Kasumi-1 (cell line): Measurements from ENCODE around the gene ONECUT3.
"Not testable (repeated sequence)": the region's sequence is repeated elsewhere in the genome, so short reads cannot be mapped to it uniquely, and the experiment has no call there.

Experiments used
- DNase-seq, 2 experiments: peaks; one replicate each; lab custom pipeline; 2025; lab: John Stamatoyannopoulos, UW

The ONECUT3 gene

DNA sequence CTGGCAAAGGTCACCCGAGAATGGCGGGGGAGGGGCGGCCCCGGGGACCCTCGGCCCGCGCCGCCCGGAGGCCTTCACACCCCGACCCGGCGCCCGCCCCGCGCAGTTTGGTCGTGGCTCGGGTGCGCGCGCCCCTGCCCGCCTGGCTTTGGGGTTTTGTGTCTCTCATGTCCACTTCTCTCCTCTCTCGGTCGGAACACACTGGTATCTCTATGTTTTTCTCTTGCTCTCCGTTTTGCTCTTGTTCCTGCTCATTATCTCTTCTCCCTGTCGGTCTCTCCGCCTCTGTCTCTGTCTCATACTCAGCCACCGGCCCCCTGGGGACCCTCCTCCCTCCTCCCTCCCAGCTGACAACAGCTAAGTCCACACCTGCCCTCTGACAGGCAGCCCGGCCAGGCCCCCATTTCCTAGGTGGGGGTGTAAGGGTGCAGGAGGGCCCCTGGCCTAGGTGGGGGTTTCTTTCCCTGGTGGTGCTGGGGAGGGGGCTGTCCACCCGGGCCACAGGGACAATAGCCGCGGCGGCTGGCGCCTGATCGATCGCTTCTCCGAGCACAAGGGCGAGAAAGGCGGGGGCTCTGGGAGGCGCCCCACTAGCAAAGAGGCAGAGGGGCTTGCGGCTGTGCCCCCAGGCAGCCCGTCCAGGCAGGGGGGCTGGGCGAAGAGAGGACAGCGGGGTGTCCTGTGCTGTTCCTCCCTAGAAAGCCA is 2.3 kb downstream of the ONECUT3 start:
- DNase-seq = no peak

DNA sequence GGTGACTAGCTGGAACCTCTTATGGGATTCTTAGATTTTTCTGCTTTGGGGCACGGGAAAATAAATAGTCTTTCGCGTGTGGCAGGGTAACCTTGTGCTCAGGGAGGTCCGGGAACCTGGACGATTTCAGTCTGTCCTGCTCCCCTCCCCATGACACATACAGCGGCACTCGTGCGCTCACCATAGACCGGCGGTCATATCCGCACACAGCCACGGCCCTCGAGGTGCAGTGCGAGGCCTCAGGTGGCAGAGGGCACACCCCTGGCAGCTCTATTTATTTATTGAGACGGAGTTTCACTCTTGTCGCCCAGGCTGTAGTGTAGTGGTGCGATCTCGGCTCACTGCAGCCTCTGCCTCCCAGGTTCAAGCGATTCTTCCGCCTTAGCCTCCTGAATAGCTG is 3.0 kb downstream of the ONECUT3 start:
- DNase-seq = no peak

DNA sequence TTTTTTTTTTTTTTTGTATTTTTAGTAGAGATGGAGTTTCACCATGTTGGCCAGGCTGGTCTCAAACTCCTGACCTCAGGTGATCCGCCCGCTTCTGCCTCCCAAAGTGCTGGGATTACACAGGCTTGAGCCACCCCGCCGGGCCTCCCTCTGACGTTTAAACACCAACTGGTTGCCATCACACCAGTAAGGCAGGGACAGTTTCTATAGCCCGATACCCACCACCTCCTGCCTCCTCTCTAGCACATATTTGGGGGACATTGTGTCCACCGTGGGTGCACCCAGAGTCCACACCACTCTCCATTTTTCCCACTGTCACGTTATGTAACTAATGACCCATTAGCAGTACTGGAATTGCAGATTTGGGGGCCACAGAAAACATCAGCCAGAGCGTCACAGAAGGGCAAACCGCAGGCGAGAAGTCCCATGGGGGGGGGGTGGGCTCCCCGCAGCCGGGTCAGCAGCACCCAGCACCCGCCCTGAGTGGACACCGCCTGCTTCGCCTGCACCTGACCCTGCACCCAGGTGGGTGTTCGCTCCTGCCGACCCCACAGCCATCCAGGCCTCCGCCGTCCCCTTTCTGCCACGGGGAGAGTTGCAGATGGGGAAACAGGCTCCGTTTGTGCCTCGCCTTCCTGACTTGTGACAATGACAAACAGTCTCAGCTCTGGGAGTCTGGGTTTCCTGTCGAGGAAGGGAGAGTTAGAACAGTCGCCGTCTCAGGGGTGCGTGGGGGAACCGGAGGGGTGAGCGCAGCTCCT is 3.6 kb downstream of the ONECUT3 start:
- no peak for DNase-seq

DNA sequence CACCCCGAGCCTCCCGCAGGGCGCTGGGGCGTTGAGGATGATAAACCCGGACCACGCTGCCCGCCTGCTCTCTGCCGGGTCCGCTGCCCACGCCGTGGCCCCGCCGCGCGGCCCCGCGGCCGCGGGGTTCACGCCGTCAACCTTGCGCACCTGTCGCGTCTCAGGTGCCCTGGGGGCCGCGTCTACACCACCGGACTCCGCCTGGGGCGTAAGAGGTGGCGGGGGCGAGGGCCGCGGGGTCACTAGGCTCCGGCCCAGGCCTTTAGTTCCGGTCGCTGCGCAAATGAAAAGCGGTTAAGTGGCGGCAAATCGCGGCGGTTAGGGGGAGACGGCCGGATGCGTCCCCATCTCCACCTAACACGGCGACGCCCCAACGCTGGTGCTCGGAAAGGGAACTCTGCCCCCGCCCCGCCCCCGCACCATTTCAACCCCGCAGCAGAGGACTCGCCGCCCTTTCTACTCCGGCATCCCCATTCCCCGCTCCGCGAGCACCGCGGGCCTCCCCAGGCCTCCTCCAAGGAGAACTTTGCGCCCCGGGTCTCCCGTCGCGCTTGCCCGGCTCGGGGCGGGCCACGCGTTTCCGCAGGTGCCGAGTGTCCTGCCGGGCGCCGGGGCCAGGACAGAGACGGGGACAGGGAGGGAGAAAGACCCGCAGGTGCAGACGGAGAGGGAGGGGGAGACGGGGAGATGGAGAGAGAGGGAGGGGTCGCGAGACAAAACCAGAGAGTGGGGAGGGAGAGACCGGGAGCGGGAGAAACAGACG is 4.3 kb downstream of the ONECUT3 start:
- no peak for DNase-seq

DNA sequence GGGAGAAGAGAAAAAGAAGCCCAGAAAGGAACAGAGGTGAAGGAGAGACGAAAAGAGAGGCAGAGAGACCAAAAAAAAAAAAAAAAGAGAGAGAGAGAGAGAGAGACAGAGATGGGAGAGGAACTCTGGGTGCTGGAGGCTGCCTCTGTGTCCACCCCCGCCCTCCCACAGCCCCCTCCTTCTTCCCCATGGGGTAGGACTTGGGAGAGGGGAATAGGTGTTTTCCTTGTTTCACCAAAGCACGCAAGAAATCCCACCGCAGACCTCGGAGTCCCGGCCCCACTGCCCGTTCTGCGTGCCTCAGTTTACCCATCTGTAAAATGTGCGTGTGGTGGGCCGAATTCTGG is 4.9 kb downstream of the ONECUT3 start:
- DNase-seq = no peak

DNA sequence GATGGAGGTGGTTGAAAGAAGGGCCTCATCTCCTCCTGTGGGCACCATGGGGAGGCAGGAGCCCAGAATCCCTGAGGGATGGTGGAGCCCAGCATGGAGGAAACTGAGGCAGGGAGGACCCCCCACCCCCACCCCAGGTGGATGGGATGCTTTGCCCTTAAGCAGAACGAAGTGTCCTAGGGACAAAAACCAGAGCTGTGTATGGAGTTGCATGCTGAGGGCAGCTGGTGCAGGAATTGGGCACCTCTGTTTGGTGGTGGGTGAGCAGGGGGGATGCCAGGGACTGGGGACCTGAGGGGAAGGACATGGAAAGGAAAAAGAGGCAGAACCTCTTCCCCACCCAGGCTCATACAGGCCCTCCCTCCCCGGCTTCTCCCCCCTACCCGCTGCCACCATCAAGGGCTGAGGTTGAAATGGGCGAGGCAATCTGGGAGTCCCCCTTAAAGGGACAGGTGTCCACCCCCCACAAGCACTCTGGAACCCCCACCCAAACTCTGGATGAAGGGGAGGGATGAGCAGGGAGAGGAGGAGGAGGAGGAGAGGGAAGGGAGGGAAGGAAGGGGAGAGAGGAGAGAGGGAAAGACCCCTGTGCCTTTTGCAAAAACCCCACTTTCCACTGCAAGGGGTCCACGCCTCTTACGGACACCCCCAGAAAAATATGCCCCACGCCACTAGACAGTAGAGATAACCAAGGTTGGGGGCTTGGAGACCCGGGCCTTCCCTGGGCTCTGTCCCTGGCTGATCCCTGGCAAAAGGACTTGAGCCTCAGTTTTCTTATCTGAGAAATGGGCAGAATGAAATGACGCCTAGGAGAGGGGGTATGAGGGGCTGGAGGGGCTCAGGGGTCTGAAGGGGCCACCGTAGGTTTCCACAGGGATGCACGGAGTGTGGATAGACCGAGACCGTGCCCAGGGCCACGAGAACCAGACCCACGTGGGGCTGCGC is 5.9 kb downstream of the ONECUT3 start:
- no peak for DNase-seq

DNA sequence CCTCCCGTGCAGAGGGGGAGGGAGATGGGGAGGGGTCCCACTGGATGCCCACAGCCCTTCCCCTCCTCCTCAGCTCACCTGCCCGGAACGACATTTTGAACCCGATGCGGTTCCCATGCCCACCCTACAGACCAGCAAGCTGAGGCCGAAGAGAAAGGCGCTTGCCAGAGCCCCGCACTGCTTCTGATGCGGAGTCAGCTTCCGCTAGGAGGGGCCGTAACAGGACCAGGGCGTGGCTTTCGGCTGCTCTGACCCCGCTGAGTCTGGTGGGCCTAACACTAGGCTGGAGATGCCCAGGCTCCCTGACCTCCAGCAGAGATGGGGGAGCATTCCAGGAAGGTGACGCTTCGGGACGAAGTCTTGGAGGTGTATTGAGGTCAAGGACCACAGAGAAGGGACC is 6.7 kb downstream of the ONECUT3 start:
- DNase-seq = no peak

DNA sequence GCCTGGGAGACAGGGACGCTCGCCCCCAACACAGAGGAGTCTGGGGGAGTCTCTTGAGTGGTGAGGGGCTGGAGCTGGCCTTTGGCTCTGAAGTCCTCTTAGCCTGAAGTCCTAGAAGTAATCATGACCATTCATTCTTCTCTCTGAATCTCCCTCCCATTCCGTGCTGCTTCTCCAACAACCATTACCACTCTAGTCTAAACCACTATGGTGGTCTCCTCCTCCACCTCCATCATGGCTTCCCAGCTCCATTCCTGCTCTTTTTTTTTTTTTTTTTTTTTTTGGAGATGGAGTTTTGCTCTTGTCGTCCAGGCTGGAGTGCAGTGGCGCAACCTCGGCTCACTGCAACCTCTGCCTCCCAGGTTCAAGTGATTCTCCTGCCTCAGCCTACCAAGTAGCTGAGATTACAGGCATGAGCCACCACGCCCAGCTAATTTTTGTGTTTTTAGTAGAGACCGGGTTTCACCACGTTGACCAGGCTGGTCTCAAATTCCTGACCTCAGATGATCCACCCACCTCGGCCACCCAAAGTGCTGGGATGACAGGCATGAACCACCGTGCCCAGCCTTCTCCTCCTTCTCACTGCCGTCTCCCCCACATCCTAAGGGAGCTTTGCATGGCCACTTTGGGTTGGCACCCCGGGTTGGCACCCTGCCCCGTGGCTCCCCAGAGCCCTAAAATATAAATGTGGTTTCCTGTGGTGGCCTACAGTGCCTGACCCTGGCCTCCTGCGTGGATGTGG is 7.7 kb downstream of the ONECUT3 start:
- not testable (repeated sequence) for DNase-seq

DNA sequence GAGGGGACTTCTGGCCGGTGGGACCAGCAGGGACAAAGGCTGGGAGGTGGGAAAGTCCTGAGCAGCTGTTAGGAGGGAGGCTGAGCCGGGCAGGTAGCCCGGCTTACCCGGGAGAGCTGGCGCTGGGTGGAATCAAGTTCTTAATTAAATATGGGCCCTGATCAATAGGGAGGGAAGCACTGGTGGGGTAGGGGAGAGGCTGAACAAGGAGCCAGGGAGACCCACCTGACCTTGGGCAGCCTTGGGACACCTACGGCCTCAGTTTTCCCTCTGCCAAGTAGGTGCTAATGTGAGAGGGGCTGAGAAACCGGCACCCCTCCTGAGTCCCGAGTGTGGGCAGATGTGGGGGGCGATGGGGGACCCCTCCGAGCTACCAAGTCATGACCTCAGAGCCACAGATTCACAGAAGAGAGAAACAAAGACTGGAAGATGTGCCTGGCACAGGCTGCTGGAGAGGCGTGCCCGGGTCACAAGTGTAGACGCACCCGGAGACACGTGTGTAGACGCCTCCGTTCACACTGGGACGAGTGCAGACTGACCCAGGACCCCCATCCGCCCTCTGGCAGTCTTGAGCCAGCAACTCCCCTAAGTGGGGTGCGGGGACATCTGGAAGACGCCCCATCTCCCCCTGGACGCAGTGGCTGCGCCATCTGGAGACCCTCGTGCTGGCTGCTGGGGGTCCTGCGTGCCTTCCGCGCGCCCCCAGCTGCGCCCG is 8.4 kb downstream of the ONECUT3 start:
- no peak for DNase-seq

DNA sequence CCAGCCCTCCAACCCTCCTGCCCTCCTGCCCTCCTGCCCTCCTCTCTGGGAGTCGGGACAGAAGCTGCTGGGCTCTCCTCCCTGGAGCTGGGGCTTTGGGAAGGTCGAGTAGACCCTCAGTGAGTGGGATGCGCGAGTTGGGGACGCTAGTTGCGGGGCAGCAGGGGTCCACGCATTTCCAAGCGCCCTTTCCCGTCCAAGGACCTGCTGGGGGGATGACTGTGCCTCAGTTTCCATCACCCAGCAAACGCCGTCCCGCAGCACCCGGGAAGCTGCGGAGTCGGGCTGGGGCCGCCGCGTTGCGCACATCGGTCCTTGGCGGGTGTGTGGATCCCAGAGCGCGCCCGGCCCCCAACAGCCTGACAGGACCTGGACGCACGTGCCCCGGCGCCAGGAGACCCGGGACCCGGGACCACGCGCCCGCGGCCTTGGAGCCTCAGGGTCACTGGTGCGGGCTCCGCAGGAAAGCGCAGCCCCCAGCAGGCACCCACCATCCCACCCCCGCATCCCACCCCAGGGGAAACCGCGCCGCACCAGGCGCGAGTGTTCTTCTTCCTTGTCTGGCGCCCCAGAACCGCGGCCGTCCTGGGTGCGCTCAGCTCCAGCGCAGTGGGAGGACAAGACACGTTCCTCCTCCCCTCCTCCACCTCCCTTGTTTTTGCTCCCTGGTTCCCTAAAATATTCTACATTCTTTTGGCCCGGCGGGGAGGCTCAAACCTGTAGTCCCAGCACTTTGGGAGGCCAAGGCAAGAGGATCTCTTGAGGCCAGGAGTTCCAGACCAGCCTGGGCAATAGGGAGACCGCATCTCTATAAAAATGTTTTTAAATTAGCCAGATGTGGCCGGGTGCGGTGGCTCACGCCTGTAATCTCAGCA is 9.2 kb downstream of the ONECUT3 start:
- no peak for DNase-seq

DNA sequence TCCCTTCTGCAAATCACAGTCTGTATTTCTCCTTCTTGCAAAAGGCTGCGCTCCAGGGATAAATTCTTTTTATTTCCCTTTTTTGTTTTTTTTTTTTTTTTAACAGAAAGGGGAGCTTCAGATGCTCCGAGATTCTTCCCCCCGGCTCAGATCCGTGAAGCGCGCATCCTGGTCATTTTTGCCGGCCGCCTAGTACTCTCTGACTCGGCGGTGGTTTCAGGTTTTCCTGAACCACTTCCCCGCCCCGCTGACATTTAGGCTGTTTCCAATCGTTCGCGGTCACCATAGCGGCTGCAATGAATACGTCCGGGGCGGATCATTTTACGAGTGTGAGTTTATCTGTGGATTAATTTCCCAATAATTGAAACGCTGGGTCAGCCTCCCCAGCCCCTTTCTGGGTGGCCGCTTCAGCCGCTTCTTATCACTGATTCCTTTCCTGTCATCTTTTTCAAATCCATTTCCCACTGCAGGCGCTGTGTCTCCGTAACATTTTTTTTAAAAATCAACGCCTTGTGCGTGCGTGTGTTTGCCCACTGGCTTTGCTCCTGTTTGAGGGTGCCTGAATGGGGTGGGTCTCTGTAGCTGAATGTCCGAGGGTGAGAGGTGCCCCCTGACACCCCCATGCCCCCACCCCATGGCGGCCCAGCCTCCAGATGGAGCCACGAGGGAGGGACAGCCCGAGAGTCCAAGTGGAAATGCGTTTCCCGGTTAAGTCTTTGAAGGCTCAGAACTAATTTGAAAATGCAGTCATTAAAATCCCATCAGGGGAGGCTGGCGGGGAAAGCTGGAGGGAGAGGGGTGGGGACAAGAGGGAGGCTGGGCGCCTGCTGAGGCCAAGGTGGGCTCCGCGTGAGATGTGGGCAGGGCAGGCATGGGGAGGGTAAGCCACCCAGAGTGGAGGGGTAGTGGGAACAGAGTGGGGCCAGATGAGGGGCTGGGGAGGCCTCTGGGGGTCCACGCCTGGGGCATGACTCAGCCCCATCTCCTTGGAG is 10.6 kb downstream of the ONECUT3 start:
- no peak for DNase-seq

DNA sequence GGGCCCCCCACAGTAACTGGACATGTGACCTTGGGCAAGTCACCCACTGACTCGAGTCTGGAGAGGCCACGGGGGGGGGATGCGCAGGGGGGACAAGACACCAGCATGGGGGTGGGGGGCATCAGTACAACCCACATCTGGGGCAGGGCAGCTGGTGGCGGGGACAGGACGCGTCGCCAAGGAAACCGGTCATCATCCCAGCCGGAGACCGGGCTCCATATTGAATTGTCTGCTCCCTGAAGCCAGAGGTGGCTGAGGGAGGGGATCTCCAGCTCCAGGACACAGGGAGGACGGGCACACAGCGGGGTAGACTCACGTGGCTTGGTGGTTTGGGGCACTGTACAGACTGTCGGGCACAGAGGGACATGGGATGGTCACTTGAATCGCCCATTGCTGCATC is 11.4 kb downstream of the ONECUT3 start:
- no peak for DNase-seq

DNA sequence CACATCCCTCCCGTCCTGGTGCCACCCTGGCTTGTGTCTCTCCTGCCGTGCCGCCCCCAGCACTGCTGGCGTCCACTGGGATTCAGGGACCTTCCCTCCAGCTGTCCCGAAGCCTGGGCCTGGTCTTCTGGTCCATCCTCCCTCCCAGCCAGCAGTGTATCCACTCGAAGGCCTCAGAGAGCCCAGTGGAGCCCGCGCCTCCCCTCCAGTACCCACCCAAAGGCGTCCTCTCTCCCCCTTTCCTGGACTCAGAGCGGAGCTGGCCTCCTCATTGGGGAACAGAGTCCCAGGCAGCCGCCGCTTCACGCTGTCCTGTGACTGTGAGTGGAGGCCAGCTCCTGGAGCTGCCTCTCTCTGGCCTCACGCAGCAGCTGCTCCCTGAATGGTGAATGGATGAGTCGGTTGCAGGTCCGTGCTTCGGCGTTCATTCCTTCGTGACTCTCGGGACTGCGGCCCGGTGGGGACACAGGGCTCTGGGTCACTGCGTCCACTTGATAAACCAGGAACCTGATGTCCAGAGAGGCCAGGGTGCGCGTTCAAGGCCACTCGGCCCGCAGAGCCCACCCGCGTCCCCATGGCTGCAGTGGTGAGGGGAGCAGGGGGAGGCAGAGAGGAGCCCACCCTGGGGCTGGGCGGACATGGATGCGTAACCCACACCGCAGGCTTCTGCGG is 12.1 kb downstream of the ONECUT3 start:
- DNase-seq = no peak

DNA sequence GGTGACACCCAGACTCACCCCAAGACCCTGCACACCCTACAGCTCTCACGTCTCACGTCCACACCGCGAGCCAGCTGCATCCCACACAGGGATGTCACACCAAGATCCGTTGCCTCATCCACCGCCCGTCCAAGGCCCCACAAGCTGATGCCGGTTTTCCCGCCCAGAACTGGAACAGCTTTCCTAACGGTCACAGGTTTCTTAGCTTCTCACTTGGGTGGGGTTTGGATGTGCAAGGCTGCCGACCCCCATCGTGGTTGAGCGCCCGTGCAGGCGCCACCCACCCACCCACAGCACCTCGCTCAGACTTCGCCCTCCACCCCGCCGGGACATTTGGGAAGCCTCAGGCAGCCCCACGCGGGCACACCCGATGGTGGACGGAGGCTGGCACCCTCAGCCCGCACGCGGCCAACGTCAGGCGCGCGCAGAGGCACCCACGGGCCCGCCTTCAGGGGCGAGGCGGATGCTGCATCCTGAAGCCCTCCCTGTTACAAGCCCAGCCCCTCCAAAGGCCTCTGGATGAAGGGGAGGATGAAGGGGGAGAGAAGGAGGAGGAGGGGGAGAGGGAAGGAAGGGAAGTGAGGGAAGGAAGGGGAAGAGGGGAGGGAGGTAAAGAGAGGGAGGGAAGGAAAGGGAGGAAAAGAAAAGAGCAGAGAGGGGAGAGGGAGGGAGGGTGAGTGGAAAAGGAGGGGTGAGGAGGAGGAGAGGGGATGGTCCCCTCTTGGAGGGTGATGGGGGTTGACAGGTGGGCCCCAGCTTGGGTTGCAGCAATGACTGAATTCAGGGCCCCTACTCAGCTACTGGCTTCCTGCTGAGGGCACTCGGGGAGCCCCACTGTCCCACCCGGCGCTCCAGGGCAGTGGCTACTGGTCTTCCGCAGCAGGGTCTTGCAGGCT is 12.8 kb downstream of the ONECUT3 start:
- no peak for DNase-seq

DNA sequence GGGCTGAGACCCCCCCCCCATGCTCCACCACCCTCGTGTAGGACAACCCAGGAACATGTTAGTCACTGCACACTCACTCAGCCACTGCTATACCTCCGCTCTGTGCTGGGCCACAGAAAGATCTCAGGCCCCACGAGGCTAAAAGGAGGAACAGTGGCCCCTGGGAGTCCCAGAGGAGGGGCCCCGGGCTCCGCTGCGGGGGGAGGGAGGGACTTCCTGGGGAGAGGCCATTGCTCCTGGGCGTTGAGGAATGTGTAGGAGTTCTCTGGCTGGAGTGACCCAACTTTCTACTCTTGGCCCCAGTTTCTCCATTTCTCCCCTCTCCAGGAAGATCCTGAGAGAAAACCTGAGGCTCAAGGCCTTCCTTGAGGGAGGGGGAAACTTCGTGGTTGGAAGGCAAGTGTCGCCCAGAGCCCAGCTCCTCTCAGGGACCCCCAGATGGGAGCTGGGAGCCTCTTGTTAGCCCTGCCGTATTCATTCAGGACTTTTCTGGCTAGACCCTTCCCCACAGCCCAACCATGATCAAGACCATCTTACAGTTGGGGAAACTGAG is 13.6 kb downstream of the ONECUT3 start:
- DNase-seq = no peak

DNA sequence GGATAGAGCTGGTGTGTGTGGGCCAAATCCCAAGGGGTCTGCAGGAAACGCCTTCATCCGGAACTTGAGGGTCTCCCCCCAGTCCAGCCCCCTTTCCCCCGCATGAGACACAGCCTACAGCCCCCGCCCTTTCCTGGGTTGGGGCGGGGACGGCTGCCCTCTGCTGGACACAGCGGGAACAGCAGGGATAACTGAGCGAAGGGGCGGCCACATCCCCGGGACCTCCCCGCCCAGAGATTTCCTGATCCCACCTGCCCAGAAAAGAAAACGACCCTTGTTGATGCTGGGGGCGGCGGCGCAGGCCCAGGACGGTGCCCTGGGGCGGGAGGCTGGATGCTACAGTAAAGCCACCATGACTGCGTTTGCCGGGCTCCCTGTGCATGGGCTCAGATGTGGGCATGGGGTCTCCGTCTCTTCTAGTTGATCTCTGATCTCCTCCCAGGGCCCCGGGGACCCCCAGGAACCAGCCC is 14.2 kb downstream of the ONECUT3 start:
- DNase-seq = peak; percentile 11 to 25
